Small intestine (tissue), 7 donors: ENCODE data around the gene GCLC. TPM values are rescaled to one million over a fixed set of nuclear protein-coding genes. Genes with fewer than 3 reads are reported as not detected.
A peak's percentile ranks its signal among the peaks of the same experiment; 100 is the strongest.

Experiments used
- DNase-seq, 2 donors: peaks; one replicate each; pipeline versions ENCODE4 v3.0.0 to v3.0.0-alpha.2; 2013
- FAIRE-seq: peaks from 2 replicates; lab custom pipeline; 2012; peaks lifted over from hg19 to GRCh38; lab: Jason Lieb, UNC
- H3K27ac ChIP-seq, 3 donors: one replicate each; pipeline ENCODE4 v1.5.1; 2013; ENCODE audit warnings: low read length in 2 of 3, mild to moderate bottlenecking in 2 of 3, control low read depth in 1 of 3, inconsistent platforms in 1 of 3, low read depth in 1 of 3, moderate library complexity in 1 of 3
- H3K27me3 ChIP-seq, 3 donors: one replicate each; pipeline ENCODE4 v1.6.1; 2013; ENCODE audit warnings: low read length in 3 of 3, inconsistent platforms in 1 of 3; ENCODE audit not compliant: control insufficient read depth in 3 of 3, insufficient read depth in 3 of 3
- H3K36me3 ChIP-seq, 3 donors: one replicate each; pipeline ENCODE4 v1.6.1; 2013; ENCODE audit warnings: low read length in 3 of 3, inconsistent platforms in 1 of 3, low read depth in 1 of 3, mild to moderate bottlenecking in 1 of 3, moderate library complexity in 1 of 3; ENCODE audit not compliant: control insufficient read depth in 3 of 3, insufficient read depth in 2 of 3
- H3K4me1 ChIP-seq, 3 donors: one replicate each; pipeline ENCODE4 v1.6.1; 2013; ENCODE audit warnings: low read length in 2 of 3, inconsistent platforms in 1 of 3, low read depth in 1 of 3, mild to moderate bottlenecking in 1 of 3, moderate library complexity in 1 of 3; ENCODE audit not compliant: control insufficient read depth in 3 of 3, insufficient read depth in 2 of 3
- H3K4me3 ChIP-seq, 3 donors: one replicate each; pipeline ENCODE4 v1.5.1; 2013; ENCODE audit warnings: low read length in 3 of 3, control low read depth in 1 of 3, inconsistent platforms in 1 of 3, low read depth in 1 of 3, mild to moderate bottlenecking in 1 of 3, moderate library complexity in 1 of 3
- H3K9me3 ChIP-seq, 2 donors: one replicate each; pipeline ENCODE4 v1.6.1; 2013; ENCODE audit warnings: low read depth in 1 of 2, low read length in 1 of 2; ENCODE audit not compliant: control insufficient read depth in 2 of 2, insufficient read depth in 1 of 2
- WGBS, 3 donors: extraction: QIAGEN DNeasy Blood & Tissue Kit; methylation state at CpG; one replicate each; pipeline ENCODE4 v1.1.7; 2013; 5-methylcytosine and 5-hydroxymethylcytosine counted together
- polyA plus RNA-seq, 4 donors: library from polyadenylated mRNA; stranded (reverse) in 3 of 4; unstranded in 1 of 4; fragments of 200-250 nt in 3 of 4; fragments of 120-200 nt in 1 of 4; gene quantifications; one replicate each; pipeline versions ENCODE4 v1.2.1 to v1.2.3, GENCODE V29; 2013
- donor health status: healthy with polysubstance abuse.
- donor health status: control.
- donor health status: control.
- donor health status: Bipolar disorder and iron deficiency.
- donor health status: healthy.

GCLC gene
- polyA plus RNA-seq, 4 donors, result 26.6 to 69.3 (median 28.1) TPM

- H3K27me3 ChIP-seq, result no peaks in the 10 kb centered on the region
- H3K27ac ChIP-seq, result peak overlapping the region in 2 of 3 donors; percentile 77 to 79
- peak overlapping the region in 2 of 3 donors; percentile 69 to 77 for H3K4me3 ChIP-seq
- H3K4me1 ChIP-seq, result peaks cover 3 to 19% (median 10%) of the 10 kb centered on the region in 3 donors
- WGBS, 3 donors, result 1% methylated on average over 47 to 57 of the region's 57 CpGs
- peak; percentile 97 to 98 for DNase-seq
- FAIRE-seq, result no peak
- no peaks in the 10 kb centered on the region for H3K9me3 ChIP-seq
- H3K36me3 ChIP-seq, result no peaks in the 10 kb centered on the region
These were observed 3.1 kb upstream of the GCLC start for GRCh38 chr6:53547811-53548496.

- peak overlapping the region; percentile 46 to 78 (median 65) for H3K27ac ChIP-seq
- H3K4me1 ChIP-seq, result peaks cover 5 to 22% (median 11%) of the 10 kb centered on the region in 3 donors
- FAIRE-seq (no peak), DNase-seq (no peak)
- H3K4me3 ChIP-seq, result peak overlapping the region; percentile 38 to 77 (median 69)
- 2 to 13% (median 9%) methylated on average over 12 of the region's 12 CpGs for WGBS, 3 donors
- no peaks in the 10 kb centered on the region for H3K27me3 ChIP-seq
- H3K36me3 ChIP-seq, result no peaks in the 10 kb centered on the region
- H3K9me3 ChIP-seq, result no peaks in the 10 kb centered on the region
These were observed 2.4 kb upstream of the GCLC start for GRCh38 chr6:53547166-53547810.

- Histone ChIP-seq H3K36me3 (no peaks in the 10 kb centered on the region), H3K4me3 (no peak overlapping the region), H3K27me3 (no peaks in the 10 kb centered on the region), H3K9me3 (no peaks in the 10 kb centered on the region), H3K27ac (no peak overlapping the region), H3K4me1 (peaks cover 8 to 22% (median 11%) of the 10 kb centered on the region in 3 donors)
- DNase-seq (no peak), FAIRE-seq (no peak)
- WGBS, 3 donors, result 82 to 91% (median 84%) methylated on average over 2 of the region's 2 CpGs
These were observed 1.4 kb upstream of the GCLC start for GRCh38 chr6:53546281-53546680.

- Histone ChIP-seq H3K9me3 (no peaks in the 10 kb centered on the region), H3K27me3 (no peaks in the 10 kb centered on the region), H3K4me3 (peak overlapping the region; percentile 64 to 86 (median 74)), H3K36me3 (peaks cover 0 to 5% (median 2%) of the 10 kb centered on the region in 3 donors), H3K4me1 (peaks cover 11 to 22% (median 16%) of the 10 kb centered on the region in 3 donors), H3K27ac (peak overlapping the region; percentile 80 to 96 (median 95))
- DNase-seq (peak; percentile 34 to 59), FAIRE-seq (no peak)
- 0 to 2% (median 1%) methylated on average over 21 to 24 of the region's 24 CpGs for WGBS, 3 donors
These were observed 758 bp downstream of the GCLC start for GRCh38 chr6:53544217-53544469.

GRCh38 chr6:53543359-53544216 lies 1.3 kb downstream of the GCLC start:
- Histone ChIP-seq H3K4me1 (peaks cover 10 to 20% (median 17%) of the 10 kb centered on the region in 3 donors), H3K27ac (peak overlapping the region in 2 of 3 donors; percentile 80 to 95), H3K27me3 (no peaks in the 10 kb centered on the region), H3K9me3 (no peaks in the 10 kb centered on the region), H3K36me3 (peaks cover 0 to 5% (median 2%) of the 10 kb centered on the region in 3 donors), H3K4me3 (peak overlapping the region in 2 of 3 donors; percentile 74 to 86)
- DNase-seq, result peak in 1 of 2 donors; percentile 35
- FAIRE-seq, result no peak
- WGBS, 3 donors, result 0 to 5% (median 3%) methylated on average over 7 of the region's 7 CpGs

GRCh38 chr6:53541900-53542299 lies 3.0 kb downstream of the GCLC start:
- no peaks in the 10 kb centered on the region for H3K27me3 ChIP-seq
- H3K4me3 ChIP-seq, result no peak overlapping the region
- peaks cover 0 to 5% (median 2%) of the 10 kb centered on the region in 3 donors for H3K36me3 ChIP-seq
- peaks cover 6 to 14% (median 10%) of the 10 kb centered on the region in 3 donors for H3K4me1 ChIP-seq
- 66 to 83% (median 79%) methylated on average over 7 of the region's 7 CpGs for WGBS, 3 donors
- no peak overlapping the region for H3K27ac ChIP-seq
- DNase-seq (peak in 1 of 2 donors; percentile 42), FAIRE-seq (no peak)
- no peaks in the 10 kb centered on the region for H3K9me3 ChIP-seq

GRCh38 chr6:53540129-53540692 lies 4.7 kb downstream of the GCLC start:
- no peak overlapping the region for H3K4me3 ChIP-seq
- no peak for FAIRE-seq
- no peak overlapping the region for H3K27ac ChIP-seq
- H3K36me3 ChIP-seq, result peaks cover 0 to 5% (median 2%) of the 10 kb centered on the region in 3 donors
- WGBS, 3 donors, result 64 to 84% (median 64%) methylated on average over 4 of the region's 4 CpGs
- no peaks in the 10 kb centered on the region for H3K9me3 ChIP-seq
- DNase-seq, result no peak
- peaks cover 6 to 14% (median 7%) of the 10 kb centered on the region in 3 donors for H3K4me1 ChIP-seq
- no peaks in the 10 kb centered on the region for H3K27me3 ChIP-seq

GRCh38 chr6:53539561-53539960 lies 5.3 kb downstream of the GCLC start:
- Histone ChIP-seq H3K4me3 (no peak overlapping the region), H3K9me3 (no peaks in the 10 kb centered on the region), H3K27me3 (no peaks in the 10 kb centered on the region), H3K36me3 (peaks cover 0 to 5% (median 2%) of the 10 kb centered on the region in 3 donors), H3K27ac (no peak overlapping the region), H3K4me1 (peaks cover 6 to 14% (median 7%) of the 10 kb centered on the region in 3 donors)
- FAIRE-seq (no peak), DNase-seq (peak in 1 of 2 donors; percentile 30)
- 41 to 71% (median 58%) methylated on average over 5 of the region's 5 CpGs for WGBS, 3 donors
